Measurements from ENCODE around the gene CCHCR1. TPM values are rescaled to one million over a fixed set of nuclear protein-coding genes. Genes with fewer than 3 reads are reported as not detected.
A peak's percentile ranks its signal among the peaks of the same experiment; 100 is the strongest.

The CCHCR1 gene
- total RNA-seq, 2 donors from 2014 or later = 20.3 to 37.4 TPM

GRCh38 chr6:31163922-31164321 lies 6.3 kb upstream of the CCHCR1 start:
- Histone ChIP-seq H3K27ac (no peak overlapping the region), H3K4me3 (no peak overlapping the region), H3K36me3 (no peaks in the 10 kb centered on the region), H3K9me3 (no peaks in the 10 kb centered on the region), H3K4me1 (replicated peaks) (peaks cover 4% of the 10 kb centered on the region), H3K27me3 (replicated peaks; ENCODE audit: insufficient read depth) (no peaks in the 10 kb centered on the region)
- no peak for TF ChIP-seq POLR2A (IDR thresholded peaks at IDR 0.05)
- TF ChIP-seq POLR2AphosphoS5 (IDR thresholded peaks at IDR 0.05) = no peak
- TF ChIP-seq CTCF (IDR thresholded peaks at IDR 0.05) = no peak
- DNase-seq (ENCODE audit: low spot score) = no peak
- intact Hi-C loops (cut with DNase I) = no loop called here

DNA sequence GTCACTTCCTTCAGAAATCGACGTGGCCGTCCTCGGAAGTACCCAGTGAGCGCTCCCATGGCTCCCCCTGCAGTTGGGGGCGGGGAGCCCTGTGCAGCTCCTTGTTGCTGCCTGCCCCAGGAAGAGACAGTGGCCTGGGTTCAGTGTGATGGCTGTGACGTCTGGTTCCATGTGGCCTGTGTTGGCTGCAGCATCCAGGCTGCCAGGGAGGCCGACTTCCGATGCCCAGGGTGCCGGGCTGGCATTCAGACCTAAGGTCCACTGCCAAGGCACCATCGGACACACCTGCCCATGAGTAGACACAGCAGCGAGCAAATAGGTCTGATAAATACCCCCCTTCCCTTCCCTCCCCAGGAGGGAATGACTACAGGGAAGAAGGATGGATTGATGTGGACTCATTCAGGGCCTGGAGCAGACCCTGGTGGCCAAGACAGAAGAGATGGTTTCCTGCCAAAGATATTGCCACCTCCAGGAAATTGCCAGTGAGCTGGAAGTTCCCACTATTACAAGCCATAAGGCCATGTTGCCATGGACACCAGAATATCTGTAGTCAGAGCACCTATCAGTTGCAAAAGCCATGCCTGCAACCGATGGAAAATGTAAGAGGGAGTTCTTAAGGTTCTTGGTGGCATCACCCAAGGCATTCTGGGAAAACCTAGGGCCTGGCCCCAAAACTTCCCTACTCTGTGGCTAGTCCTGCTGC lies 5.0 kb upstream of the CCHCR1 start:
- no peak overlapping the region for H3K27ac ChIP-seq
- no peak for TF ChIP-seq POLR2AphosphoS5 (IDR thresholded peaks at IDR 0.05)
- no peak for TF ChIP-seq POLR2A (IDR thresholded peaks at IDR 0.05)
- no peak for TF ChIP-seq CTCF (IDR thresholded peaks at IDR 0.05)

GRCh38 chr6:31161216-31162126 lies 3.9 kb upstream of the CCHCR1 start:
- Histone ChIP-seq H3K4me3 (no peak overlapping the region), H3K9me3 (no peaks in the 10 kb centered on the region), H3K36me3 (no peaks in the 10 kb centered on the region), H3K27ac (no peak overlapping the region), H3K27me3 (replicated peaks; ENCODE audit: insufficient read depth) (no peaks in the 10 kb centered on the region), H3K4me1 (replicated peaks) (peaks cover 5% of the 10 kb centered on the region)
- TF ChIP-seq POLR2AphosphoS5 (IDR thresholded peaks at IDR 0.05) (no peak), CTCF (IDR thresholded peaks at IDR 0.05) (no peak), POLR2A (IDR thresholded peaks at IDR 0.05) (no peak)
- 91% methylated on average over 19 of the region's 19 CpGs for WGBS
- DNase-seq (ENCODE audit: low spot score) = no peak
- intact Hi-C loops (cut with DNase I) = no loop called here

More for the DNA sequence above, 5.0 kb upstream of the CCHCR1 start:
- H3K9me3 ChIP-seq = no peaks in the 10 kb centered on the region
- no peaks in the 10 kb centered on the region for H3K36me3 ChIP-seq
- 90% methylated on average over 12 of the region's 13 CpGs for WGBS
- intact Hi-C loops (cut with DNase I) = no loop called here
- DNase-seq (ENCODE audit: low spot score) = no peak
- H3K4me3 ChIP-seq = no peak overlapping the region
- peaks cover 5% of the 10 kb centered on the region for H3K4me1 ChIP-seq (replicated peaks)
- no peaks in the 10 kb centered on the region for H3K27me3 ChIP-seq (replicated peaks; ENCODE audit: insufficient read depth)

DNA sequence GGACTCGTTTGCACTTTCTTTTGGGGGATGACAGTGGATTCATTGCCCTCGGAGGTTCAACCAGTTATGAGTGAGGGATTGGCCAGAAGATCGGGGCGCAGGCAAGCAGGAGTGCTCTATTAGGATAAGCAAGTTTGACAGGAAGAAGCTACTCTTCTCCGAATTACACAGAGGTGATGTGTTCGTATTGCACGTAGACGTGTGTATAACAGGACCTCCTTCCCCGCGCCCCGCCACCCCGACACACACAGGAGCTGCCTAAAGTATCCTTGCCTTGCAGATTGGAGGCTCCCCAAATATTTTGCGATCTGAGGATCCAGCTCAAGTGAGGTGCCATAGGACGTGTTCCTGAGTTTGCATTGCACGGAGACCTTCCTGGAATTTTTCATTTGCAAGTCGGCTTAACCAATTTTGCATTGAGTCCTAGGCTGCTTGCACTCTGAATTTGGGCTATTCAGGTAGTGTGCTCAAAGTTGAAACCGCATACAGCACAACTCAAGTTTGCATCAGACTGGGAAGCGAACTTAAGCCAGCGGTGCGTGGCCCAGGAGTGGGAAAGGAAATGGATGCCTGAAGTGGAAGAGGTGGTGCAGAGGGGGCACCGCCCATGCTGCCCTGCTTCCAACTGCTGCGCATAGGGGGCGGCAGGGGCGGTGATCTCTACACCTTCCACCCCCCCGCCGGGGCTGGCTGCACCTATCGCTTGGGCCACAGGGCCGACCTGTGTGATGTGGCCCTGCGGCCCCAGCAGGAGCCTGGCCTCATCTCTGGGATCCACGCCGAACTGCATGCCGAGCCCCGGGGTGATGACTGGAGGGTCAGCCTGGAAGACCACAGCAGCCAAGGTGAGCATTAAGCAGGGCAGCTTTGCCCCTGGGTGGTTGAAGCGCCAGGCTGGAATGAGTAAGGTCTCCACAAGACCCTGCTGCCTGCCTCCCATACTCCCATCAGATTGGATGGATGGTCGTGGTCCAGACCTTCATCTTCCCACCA lies 1.6 kb upstream of the CCHCR1 start:
- no peaks in the 10 kb centered on the region for H3K9me3 ChIP-seq
- no peak for TF ChIP-seq POLR2A (IDR thresholded peaks at IDR 0.05)
- no peak for TF ChIP-seq CTCF (IDR thresholded peaks at IDR 0.05)
- no peak for TF ChIP-seq POLR2AphosphoS5 (IDR thresholded peaks at IDR 0.05)
- intact Hi-C loops (cut with DNase I) = loop anchor here (5.0 kb wide), 1 partner anchor 38 kb away; no protein-coding TSS in a partner anchor
- H3K4me3 ChIP-seq = peak overlapping the region; percentile 57 to 58
- H3K4me1 ChIP-seq (replicated peaks) = peaks cover 5% of the 10 kb centered on the region
- H3K27me3 ChIP-seq (replicated peaks; ENCODE audit: insufficient read depth) = no peaks in the 10 kb centered on the region
- WGBS = 12% methylated on average over 26 of the region's 35 CpGs
- no peak for DNase-seq (ENCODE audit: low spot score)
- no peaks in the 10 kb centered on the region for H3K36me3 ChIP-seq
- peak overlapping the region; percentile 45 to 49 for H3K27ac ChIP-seq

Data from prostate gland (tissue), 2 donors.